GM21367 (cell line): ENCODE data around the gene C12orf76.
"Not testable (repeated sequence)": the region's sequence is repeated elsewhere in the genome, so short reads cannot be mapped to it uniquely, and the experiment has no call there.

Source experiments
- ATAC-seq: cut with Tn5 transposase; IDR thresholded peaks from one replicate; pipeline ENCODE4 v1.9.1; 2021; ENCODE audit not compliant: unreplicated experiment

The C12orf76 gene, protein sequence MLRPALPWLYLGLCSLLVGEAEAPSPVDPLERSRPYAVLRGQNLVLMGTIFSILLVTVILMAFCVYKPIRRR

GRCh38 chr12:110048242-110049027 is at the start of gene C12orf76:
TSS of gene C12orf76 (minus strand) at chr12:110048522. CDS start at chr12:110048495, 27 bp downstream.
- peak; percentile 97 for ATAC-seq

DNA sequence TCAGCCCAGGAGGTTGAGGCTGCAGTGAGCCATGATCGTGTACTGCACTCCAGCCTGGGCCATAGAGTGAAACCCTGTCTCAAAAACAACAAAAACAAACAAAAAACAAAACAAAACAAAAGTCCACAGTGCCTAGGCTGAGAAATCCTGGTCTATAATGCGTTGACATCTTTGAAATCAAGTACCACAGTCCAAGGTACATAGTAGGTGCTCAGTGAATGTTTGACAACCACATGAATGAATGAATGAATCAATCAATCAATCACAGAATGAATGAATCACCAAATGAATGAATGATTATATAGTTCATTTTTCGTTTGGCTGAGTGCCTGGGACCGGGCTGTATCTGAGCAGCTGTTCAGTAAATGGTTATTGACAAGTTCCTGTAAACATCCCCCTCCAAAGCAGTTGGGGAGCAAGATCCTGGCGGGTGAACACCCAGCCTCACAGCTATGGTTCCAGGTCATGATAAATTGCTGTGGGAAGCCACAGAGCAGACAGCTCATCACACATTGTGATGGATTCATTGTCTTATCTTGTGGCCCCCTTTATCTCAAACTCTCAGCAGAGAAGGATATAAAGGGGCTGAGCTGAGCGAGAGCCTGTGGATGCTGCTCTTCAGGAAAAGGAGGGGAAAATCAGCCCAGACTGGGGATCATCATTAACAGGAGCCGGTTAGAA is 45.4 kb upstream of the C12orf76 start:
- no peak for ATAC-seq

DNA sequence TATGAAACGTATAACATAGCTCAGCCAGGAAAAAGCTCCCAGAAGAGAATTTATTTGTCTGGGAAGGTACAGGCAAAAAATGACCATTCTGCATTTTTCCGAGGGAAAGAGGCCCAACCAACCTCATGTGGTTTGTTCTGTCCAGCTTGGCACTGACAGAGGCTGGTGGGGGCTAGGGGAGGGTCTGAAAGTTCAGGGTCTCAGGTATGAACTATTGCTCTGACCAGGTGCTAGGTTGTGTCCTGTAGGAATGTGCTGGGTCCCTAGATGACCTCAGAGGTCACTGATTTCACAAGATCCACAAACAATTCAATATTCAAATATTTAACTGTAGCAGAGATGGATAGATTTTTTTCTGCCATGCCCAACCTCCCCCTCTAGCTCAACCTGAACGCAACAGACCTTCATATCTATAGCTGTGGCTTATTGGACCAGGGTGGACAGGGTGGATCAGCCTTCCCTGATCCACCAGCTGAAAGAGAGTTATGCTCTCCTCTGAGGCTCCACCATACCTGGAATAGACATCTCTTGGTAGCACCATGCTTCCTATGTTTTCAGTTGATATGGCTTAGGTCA is 42.9 kb upstream of the C12orf76 start:
- ATAC-seq, result no peak

DNA sequence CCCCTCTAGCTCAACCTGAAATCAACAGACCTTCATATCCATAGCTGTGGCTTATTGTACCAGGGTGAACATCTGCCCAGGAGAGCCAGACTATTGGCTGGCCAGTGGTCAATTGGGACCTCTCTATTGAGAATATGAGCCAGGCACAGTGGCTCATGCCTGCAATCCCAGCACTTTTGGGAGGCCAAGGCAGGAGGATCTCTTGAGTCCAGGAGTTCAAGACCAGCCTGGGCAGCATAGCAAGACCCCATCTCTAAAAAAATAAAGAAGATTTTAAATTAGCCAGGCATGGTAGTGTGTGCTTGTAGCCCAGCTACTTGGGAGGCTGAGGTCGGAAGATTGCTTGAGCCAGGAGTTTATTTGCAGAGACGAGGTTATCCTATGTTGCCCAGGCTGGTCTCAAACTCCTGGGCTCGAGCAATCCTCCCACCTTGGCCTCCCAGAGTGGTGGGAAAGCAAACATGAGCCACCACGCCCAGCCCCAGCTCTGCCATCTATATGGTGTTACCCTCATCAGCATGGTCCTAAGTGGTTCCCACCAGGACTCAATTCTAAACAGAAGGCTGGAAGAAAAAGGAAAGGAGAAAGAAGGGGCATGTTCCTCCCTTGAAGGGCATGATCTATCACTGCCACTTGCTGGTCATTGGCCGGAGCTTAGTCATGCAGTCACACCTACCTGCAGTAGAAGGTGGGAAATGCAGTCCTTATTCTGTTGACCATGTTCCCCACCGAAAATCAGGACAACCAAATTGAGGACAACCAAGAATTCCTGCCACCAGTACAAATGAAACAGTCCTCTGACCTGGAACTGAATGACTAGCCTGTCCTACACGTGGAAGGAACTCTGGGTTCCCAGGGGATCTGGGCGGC is 42.2 kb upstream of the C12orf76 start:
- ATAC-seq, result no peak

GRCh38 chr12:110088936-110089335 is 40.6 kb upstream of the C12orf76 start:
- no peak for ATAC-seq

DNA sequence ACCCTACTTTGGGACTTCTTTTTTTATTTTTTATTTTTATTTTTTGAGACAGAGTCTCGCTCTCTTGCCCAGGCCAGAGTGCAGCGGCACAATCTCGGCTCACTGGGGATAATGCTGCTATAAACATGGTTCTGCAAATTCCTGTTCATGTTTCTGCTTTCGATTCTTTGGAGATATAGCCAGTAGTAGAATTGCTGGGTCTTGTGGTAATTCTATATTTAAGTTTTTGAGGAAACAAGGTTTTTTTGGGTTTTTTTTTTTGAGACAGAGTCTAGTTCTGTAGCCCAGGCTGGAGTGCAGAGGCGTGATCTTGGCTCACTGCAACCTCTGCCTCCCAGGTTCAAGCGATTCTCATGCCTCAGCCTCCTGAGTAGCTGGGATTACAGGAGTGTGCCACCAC is 39.9 kb upstream of the C12orf76 start:
- not testable (repeated sequence) for ATAC-seq

GRCh38 chr12:110084314-110085015 is 36.1 kb upstream of the C12orf76 start:
- no peak for ATAC-seq

- ATAC-seq, result no peak
Observed at GRCh38 chr12:110080410-110080809, 32.1 kb upstream of the C12orf76 start.

- peak; percentile 77 for ATAC-seq
Observed at GRCh38 chr12:110079477-110080400, 31.4 kb upstream of the C12orf76 start.

GRCh38 chr12:110077800-110078199 is 29.5 kb upstream of the C12orf76 start:
- ATAC-seq, result no peak

- no peak for ATAC-seq
Observed at GRCh38 chr12:110075880-110076279, 27.6 kb upstream of the C12orf76 start.

DNA sequence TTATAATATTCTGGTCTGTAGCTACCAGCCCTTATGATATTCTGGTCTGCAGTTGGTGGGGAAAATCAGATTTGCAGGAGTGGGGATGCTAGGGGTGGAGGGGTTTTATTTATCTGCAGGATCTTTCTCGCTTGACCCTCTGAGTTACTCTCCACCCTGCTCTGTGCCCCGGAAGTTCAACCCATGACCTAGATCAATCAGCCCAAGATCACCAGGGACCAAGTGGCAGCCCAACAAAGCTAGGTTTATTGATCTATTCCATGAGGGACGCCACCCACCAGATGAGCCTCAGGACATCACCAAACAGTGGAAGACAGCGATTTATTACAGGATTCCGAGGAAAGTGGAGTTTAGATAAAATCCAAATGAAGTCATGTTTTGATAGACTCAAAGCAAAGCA is 25.8 kb upstream of the C12orf76 start:
- no peak for ATAC-seq

- ATAC-seq, result no peak
Observed at GRCh38 chr12:110073049-110073831, 24.9 kb upstream of the C12orf76 start.

DNA sequence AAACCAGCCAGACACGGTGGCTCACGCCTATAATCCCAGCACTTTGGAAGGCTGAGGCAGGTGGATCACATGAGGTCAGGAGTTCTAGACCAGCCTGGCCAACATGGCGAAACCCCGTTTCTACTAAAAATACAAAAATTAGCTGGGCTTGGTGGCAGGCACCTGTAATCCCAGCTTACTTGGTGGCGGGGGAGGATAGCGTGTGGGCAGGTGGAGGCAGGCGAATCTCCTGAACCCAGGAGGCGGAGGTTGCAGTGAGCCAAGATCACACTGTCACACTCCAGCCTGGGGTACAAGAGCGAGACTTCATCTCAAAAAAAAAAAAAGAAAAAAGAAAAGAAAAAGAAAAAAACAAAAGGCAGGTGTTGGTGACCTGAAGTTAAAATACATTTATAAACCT is 24.3 kb upstream of the C12orf76 start:
- not testable (repeated sequence) for ATAC-seq

GRCh38 chr12:110071967-110072366 is 23.6 kb upstream of the C12orf76 start:
- no peak for ATAC-seq

DNA sequence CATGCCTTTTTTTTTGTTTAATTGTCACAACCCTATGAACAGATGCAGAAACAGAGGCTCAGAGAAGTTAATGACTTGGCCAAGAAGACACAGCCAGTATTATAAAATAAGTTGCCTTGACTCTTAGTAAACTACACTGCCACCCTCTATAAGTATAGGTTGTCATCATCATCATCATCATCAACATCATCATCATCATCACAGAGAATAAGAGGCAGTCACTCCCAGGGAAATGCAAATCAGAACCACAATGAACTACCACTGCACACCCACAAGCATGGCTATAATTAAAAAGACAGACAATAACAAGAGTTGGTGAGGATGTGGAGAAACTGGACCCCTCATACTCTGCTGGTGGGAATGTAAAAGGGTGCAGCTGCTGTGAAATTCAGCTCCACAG is 23.2 kb upstream of the C12orf76 start:
- ATAC-seq, result no peak

- ATAC-seq, result no peak
Observed at GRCh38 chr12:110068654-110069053, 20.3 kb upstream of the C12orf76 start.

GRCh38 chr12:110068115-110068514 is 19.8 kb upstream of the C12orf76 start:
- ATAC-seq, result not testable (repeated sequence)
